HepG2 (cell line): ENCODE measurements around the gene NUB1. TPM values are rescaled to one million over a fixed set of nuclear protein-coding genes. Genes with fewer than 3 reads are reported as not detected.

Experiments
- ATAC-seq: fragments of 200-7000 bp; cut with Tn5 transposase; 3 replicates; pipeline ENCODE4 v1.9.1; 2020; ENCODE audit warnings: mild to moderate bottlenecking, moderate library complexity
- BruUV-seq: library from RNA; stranded (reverse); fragments of 400-500 nt; replicated peaks from 2 replicates; lab custom pipeline; 2021; lab: Mats Ljungman, UMichigan
- CTCF ChIA-PET: fragments of 300-600 bp; formaldehyde crosslinking; extraction: SDS; loops from one replicate; lab custom pipeline; 2021; ENCODE audit warnings: low total read pairs, inconsistent platforms, low intra/inter-chr PET ratio; lab: Yijun Ruan, JAX
- POLR2A ChIA-PET: fragments of 350-600 bp; sonication (Branson Sonifier 250); formaldehyde crosslinking; loops from one replicate; lab custom pipeline; 2020; ENCODE audit warnings: antibody characterized with exemption, inconsistent platforms; lab: Yijun Ruan, JAX
- DNase-seq: peaks from one replicate; pipeline ENCODE4 v3.0.0-alpha.2; 2015; ENCODE audit warnings: low spot score
- FAIRE-seq: peaks from 3 replicates; lab custom pipeline; 2011; peaks lifted over from hg19 to GRCh38; lab: Jason Lieb, UNC
- H2AFZ ChIP-seq: one replicate; pipeline ENCODE4 v1.6.1; 2011; ENCODE audit warnings: low read length, inconsistent platforms
- H3K27ac ChIP-seq: fragments of 300-600 bp; 3 replicates; pipeline ENCODE4 v1.8.0; 2011; ENCODE audit warnings: mixed run types, mild to moderate bottlenecking, mixed read lengths, low read length, inconsistent platforms; ENCODE audit not compliant: insufficient read depth; ENCODE audit errors: extremely low read length
- H3K27me3 ChIP-seq, 2 experiments: fragments of 200-600 bp in 1 of 2; 2 replicates in 1 of 2; 3 replicates in 1 of 2; pipeline versions ENCODE4 v1.6.0 to v1.8.0; 2011; ENCODE audit warnings: low read length in 2 of 2, mild to moderate bottlenecking in 2 of 2, moderate library complexity in 2 of 2, inconsistent platforms in 1 of 2; ENCODE audit not compliant: insufficient read depth in 2 of 2, control insufficient read depth in 1 of 2
- H3K36me3 ChIP-seq, 2 experiments: fragments of 200-600 bp in 1 of 2; replicated peaks in 1 of 2; 2 replicates in 1 of 2; 3 replicates in 1 of 2; pipeline versions ENCODE4 v1.5.1 to v1.8.0; 2011; ENCODE audit warnings: low read length in 2 of 2, inconsistent platforms in 1 of 2; ENCODE audit not compliant: insufficient read depth in 2 of 2, control insufficient read depth in 1 of 2
- H3K4me1 ChIP-seq: 2 replicates; pipeline ENCODE4 v1.5.1; 2012; ENCODE audit warnings: low read length, inconsistent platforms; ENCODE audit not compliant: insufficient read depth
- H3K4me2 ChIP-seq: 2 replicates; pipeline ENCODE4 v1.6.0; 2011; ENCODE audit warnings: low read depth, low read length, inconsistent platforms
- H3K4me3 ChIP-seq, 3 experiments: fragments of 200-600 bp in 1 of 3; sonication (generic), shearing (Covaris generic) in 1 of 3; replicated peaks in 1 of 3; 2 replicates each; pipeline ENCODE4 v1.5.1; 2011 to 2016; ENCODE audit warnings: low read length in 3 of 3, inconsistent platforms in 2 of 3, low read depth in 2 of 3, mild to moderate bottlenecking in 2 of 3, control low read depth in 1 of 3, mixed read lengths in 1 of 3; ENCODE audit not compliant: insufficient read depth in 1 of 3
- H3K79me2 ChIP-seq: one replicate; pipeline ENCODE4 v1.6.1; 2011; ENCODE audit warnings: low read length, inconsistent platforms; ENCODE audit not compliant: insufficient read depth
- H3K9ac ChIP-seq: 2 replicates; pipeline ENCODE4 v1.6.0; 2011; ENCODE audit warnings: mild to moderate bottlenecking, low read depth, low read length, inconsistent platforms; ENCODE audit not compliant: insufficient read depth
- H3K9me3 ChIP-seq: 2 replicates; pipeline ENCODE4 v1.5.1; 2012; ENCODE audit warnings: mild to moderate bottlenecking, low read length
- H4K20me1 ChIP-seq: 2 replicates; pipeline ENCODE4 v1.6.0; 2011; ENCODE audit warnings: inconsistent platforms, mild to moderate bottlenecking, low read length, moderate library complexity; ENCODE audit not compliant: insufficient read depth
- CSRNP1 ChIP-seq: sonication (generic); formaldehyde crosslinking; IDR thresholded peaks from 2 replicates; pipeline ENCODE4 v1.8.1; 2023; ENCODE audit warnings: mild to moderate bottlenecking, missing genetic modification reagents
- KDM1A ChIP-seq: IDR thresholded peaks from 2 replicates; pipeline ENCODE4 v1.6.1; 2016; ENCODE audit warnings: missing compliant biosample characterization
- MATR3 ChIP-seq: sonication (generic); formaldehyde crosslinking; IDR thresholded peaks from 2 replicates; pipeline ENCODE4 v1.4.0; 2020; ENCODE audit warnings: missing genetic modification reagents
- MTF2 ChIP-seq: sonication (generic); formaldehyde crosslinking; IDR thresholded peaks from 2 replicates; pipeline ENCODE4 v1.5.0; 2020; ENCODE audit warnings: missing genetic modification reagents, borderline replicate concordance
- NFATC3 ChIP-seq: sonication (generic); formaldehyde crosslinking; IDR thresholded peaks from 2 replicates; pipeline ENCODE4 v1.5.1; 2020; ENCODE audit warnings: mild to moderate bottlenecking, missing genetic modification reagents
- NKX3-1 ChIP-seq: sonication (generic); formaldehyde crosslinking; IDR thresholded peaks from 2 replicates; pipeline ENCODE4 v1.5.0; 2020; ENCODE audit warnings: missing genetic modification reagents
- PAF1 ChIP-seq: IDR thresholded peaks from 2 replicates; pipeline ENCODE4 v1.6.1; 2016; ENCODE audit warnings: missing genetic modification reagents, missing compliant biosample characterization
- POLR2G ChIP-seq: fragments of 200-400 bp; formaldehyde crosslinking; IDR thresholded peaks from 2 replicates; pipeline ENCODE4 v1.6.1; 2018; ENCODE audit warnings: mild to moderate bottlenecking, low read depth, low read length, moderate library complexity
- SMAD9 ChIP-seq: sonication (generic); formaldehyde crosslinking; IDR thresholded peaks from 2 replicates; pipeline ENCODE4 v1.5.1; 2020; ENCODE audit warnings: mild to moderate bottlenecking, missing genetic modification reagents
- SOX6 ChIP-seq, 2 experiments: fragments of 450-650 bp in 1 of 2; sonication (generic) in 1 of 2; formaldehyde crosslinking in 1 of 2; IDR thresholded peaks; 2 replicates each; pipeline versions ENCODE4 v1.4.0 to v1.6.1; 2017 to 2020; ENCODE audit warnings: antibody characterized with exemption in 1 of 2, mild to moderate bottlenecking in 1 of 2, missing genetic modification reagents in 1 of 2
- TCF7L2 ChIP-seq: IDR thresholded peaks from 2 replicates; pipeline ENCODE4 v1.6.1; 2011; ENCODE audit warnings: mild to moderate bottlenecking, low read depth, low read length, moderate library complexity
- ZMYM3 ChIP-seq: sonication (generic); formaldehyde crosslinking; IDR thresholded peaks from 2 replicates; pipeline ENCODE4 v1.5.1; 2020; ENCODE audit warnings: mild to moderate bottlenecking, missing genetic modification reagents
- ZNF205 ChIP-seq: IDR thresholded peaks from 2 replicates; pipeline ENCODE4 v1.6.1; 2018; ENCODE audit warnings: missing biosample characterization, missing genetic modification reagents
- ZNF350 ChIP-seq: sonication (generic); formaldehyde crosslinking; IDR thresholded peaks from 2 replicates; pipeline ENCODE4 v1.4.0; 2020; ENCODE audit warnings: mild to moderate bottlenecking, low read depth, missing genetic modification reagents, borderline replicate concordance
- ZNF788 ChIP-seq: sonication (generic); formaldehyde crosslinking; IDR thresholded peaks from 2 replicates; pipeline ENCODE4 v1.5.0; 2020; ENCODE audit warnings: mild to moderate bottlenecking, missing genetic modification reagents, borderline replicate concordance
- WGBS: methylation state at CpG from one replicate; pipeline ENCODE4 v1.1.6; 2017; ENCODE audit warnings: low lambda C conversion rate; 5-methylcytosine and 5-hydroxymethylcytosine counted together
- in situ Hi-C: cut with HindIII; loops from 2 replicates; pipeline ENCODE4 v1.10.0; 2017; ENCODE audit warnings: low pct_unique_long_range_greater_than_20kb; ENCODE audit not compliant: extremely low pct_ligation_motif_present
- intact Hi-C: fragments of 100-400 bp; cut with micrococcal nuclease; formaldehyde crosslinking; loops from one replicate; pipeline ENCODE4 v1.10.0; 2022; ENCODE audit not compliant: unreplicated experiment
- polyA plus RNA-seq, 8 experiments: library from polyadenylated mRNA; depleted of rRNA in 3 of 8; stranded (reverse) in 7 of 8; unstranded in 1 of 8; fragments of >200 nt; fragmentation: Illumina TruSeq in 4 of 8; extraction: Trizol in 4 of 8; gene quantifications; 2 replicates each; pipeline versions ENCODE4 v1.2.1 to v1.2.3, GENCODE V29; 2011 to 2016; ENCODE audit warnings: low read depth in 4 of 8, missing spikeins in 1 of 8, mixed read lengths in 1 of 8; ENCODE audit not compliant: insufficient read depth in 1 of 8
- total RNA-seq, 5 experiments: library from RNA; depleted of rRNA; stranded (reverse); fragments of >200 nt; fragmentation: Illumina TruSeq; extraction: Trizol; gene quantifications; 2 replicates each; pipeline ENCODE4 v1.2.3, GENCODE V29; 2016; ENCODE audit warnings: low read depth in 1 of 5
- TF ChIP-seq, protein P1 (sequence below): sonication (generic); IDR thresholded peaks from 2 replicates; pipeline ENCODE4 v1.6.1; 2016; ENCODE audit warnings: low read depth, borderline replicate concordance
- TF ChIP-seq, protein P2 (sequence below): IDR thresholded peaks from 2 replicates; pipeline ENCODE4 v1.6.1; 2018; ENCODE audit warnings: missing genetic modification reagents, mild to moderate bottlenecking, missing compliant biosample characterization
- TF ChIP-seq, protein P3 (sequence below): sonication (generic); formaldehyde crosslinking; IDR thresholded peaks from 2 replicates; pipeline ENCODE4 v1.8.1; 2023; ENCODE audit warnings: mild to moderate bottlenecking, missing genetic modification reagents, borderline replicate concordance
- TF ChIP-seq, protein P4 (sequence below): sonication (generic); formaldehyde crosslinking; IDR thresholded peaks from 2 replicates; pipeline ENCODE4 v1.5.0; 2020; ENCODE audit warnings: mild to moderate bottlenecking, missing genetic modification reagents, moderate library complexity

NUB1 gene
- total and polyA plus RNA-seq, 2 of the 13 experiments (the other 11 are each of a cell fraction or from before 2014, with no cell fraction given), result 27.1 to 37.0 TPM

- Histone ChIP-seq H3K4me2 (no peak overlapping the region), H3K27me3 (no peaks in the 10 kb centered on the region), H3K9ac (no peak overlapping the region), H3K27ac (no peak overlapping the region), H3K79me2 (no peaks in the 10 kb centered on the region), H3K36me3 (peaks cover 6 to 25% of the 10 kb centered on the region in 2 experiments; a peak in 4 of 5 replicates), H3K4me1 (no peaks in the 10 kb centered on the region), H4K20me1 (no peaks in the 10 kb centered on the region), H2AFZ (no peak overlapping the region), H3K9me3 (no peaks in the 10 kb centered on the region), H3K4me3 (no peak overlapping the region)
- no TSS peak for BruUV-seq
- no peak for ATAC-seq
- CTCF ChIA-PET, result no interaction called here
- intact Hi-C loops, result no loop called here
- 100% methylated on average over 1 of the region's 2 CpGs for WGBS
- TF ChIP-seq SOX6 (IDR thresholded peaks at IDR 0.05) (no peak), SOX6 (CRISPR knock-in tag; IDR thresholded peaks at IDR 0.05) (no peak), PAF1 (CRISPR knock-in tag) (no peak), SMAD9 (CRISPR knock-in tag) (no peak), KDM1A (no peak), ZNF788 (CRISPR knock-in tag) (no peak), CSRNP1 (no peak), POLR2G (no peak), MATR3 (CRISPR knock-in tag) (no peak), ZNF350 (CRISPR knock-in tag) (no peak), NFATC3 (CRISPR knock-in tag) (no peak), ZNF205 (no peak), MTF2 (CRISPR knock-in tag) (no peak), TCF7L2 (no peak), NKX3-1 (CRISPR knock-in tag) (no peak), ZMYM3 (CRISPR knock-in tag) (no peak)
- TF ChIP-seq, protein P1, sequence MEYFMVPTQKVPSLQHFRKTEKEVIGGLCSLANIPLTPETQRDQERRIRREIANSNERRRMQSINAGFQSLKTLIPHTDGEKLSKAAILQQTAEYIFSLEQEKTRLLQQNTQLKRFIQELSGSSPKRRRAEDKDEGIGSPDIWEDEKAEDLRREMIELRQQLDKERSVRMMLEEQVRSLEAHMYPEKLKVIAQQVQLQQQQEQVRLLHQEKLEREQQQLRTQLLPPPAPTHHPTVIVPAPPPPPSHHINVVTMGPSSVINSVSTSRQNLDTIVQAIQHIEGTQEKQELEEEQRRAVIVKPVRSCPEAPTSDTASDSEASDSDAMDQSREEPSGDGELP, result no peak
- TF ChIP-seq, protein P2, sequence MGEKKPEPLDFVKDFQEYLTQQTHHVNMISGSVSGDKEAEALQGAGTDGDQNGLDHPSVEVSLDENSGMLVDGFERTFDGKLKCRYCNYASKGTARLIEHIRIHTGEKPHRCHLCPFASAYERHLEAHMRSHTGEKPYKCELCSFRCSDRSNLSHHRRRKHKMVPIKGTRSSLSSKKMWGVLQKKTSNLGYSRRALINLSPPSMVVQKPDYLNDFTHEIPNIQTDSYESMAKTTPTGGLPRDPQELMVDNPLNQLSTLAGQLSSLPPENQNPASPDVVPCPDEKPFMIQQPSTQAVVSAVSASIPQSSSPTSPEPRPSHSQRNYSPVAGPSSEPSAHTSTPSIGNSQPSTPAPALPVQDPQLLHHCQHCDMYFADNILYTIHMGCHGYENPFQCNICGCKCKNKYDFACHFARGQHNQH (CRISPR knock-in tag), result no peak
- TF ChIP-seq, protein P3, sequence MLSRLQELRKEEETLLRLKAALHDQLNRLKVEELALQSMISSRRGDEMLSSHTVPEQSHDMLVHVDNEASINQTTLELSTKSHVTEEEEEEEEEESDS (CRISPR knock-in tag), result no peak
- TF ChIP-seq, protein P4, sequence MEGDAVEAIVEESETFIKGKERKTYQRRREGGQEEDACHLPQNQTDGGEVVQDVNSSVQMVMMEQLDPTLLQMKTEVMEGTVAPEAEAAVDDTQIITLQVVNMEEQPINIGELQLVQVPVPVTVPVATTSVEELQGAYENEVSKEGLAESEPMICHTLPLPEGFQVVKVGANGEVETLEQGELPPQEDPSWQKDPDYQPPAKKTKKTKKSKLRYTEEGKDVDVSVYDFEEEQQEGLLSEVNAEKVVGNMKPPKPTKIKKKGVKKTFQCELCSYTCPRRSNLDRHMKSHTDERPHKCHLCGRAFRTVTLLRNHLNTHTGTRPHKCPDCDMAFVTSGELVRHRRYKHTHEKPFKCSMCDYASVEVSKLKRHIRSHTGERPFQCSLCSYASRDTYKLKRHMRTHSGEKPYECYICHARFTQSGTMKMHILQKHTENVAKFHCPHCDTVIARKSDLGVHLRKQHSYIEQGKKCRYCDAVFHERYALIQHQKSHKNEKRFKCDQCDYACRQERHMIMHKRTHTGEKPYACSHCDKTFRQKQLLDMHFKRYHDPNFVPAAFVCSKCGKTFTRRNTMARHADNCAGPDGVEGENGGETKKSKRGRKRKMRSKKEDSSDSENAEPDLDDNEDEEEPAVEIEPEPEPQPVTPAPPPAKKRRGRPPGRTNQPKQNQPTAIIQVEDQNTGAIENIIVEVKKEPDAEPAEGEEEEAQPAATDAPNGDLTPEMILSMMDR, result no peak
- DNase-seq, result no peak
- in situ Hi-C loops, result no loop called here
- POLR2A ChIA-PET, result no interaction called here
- no peak for FAIRE-seq
Observed at GRCh38 chr7:151371266-151371665, 29.7 kb downstream of the NUB1 start.
